Measurements from ENCODE around the gene SULT2B1.

SULT2B1 gene

DNA sequence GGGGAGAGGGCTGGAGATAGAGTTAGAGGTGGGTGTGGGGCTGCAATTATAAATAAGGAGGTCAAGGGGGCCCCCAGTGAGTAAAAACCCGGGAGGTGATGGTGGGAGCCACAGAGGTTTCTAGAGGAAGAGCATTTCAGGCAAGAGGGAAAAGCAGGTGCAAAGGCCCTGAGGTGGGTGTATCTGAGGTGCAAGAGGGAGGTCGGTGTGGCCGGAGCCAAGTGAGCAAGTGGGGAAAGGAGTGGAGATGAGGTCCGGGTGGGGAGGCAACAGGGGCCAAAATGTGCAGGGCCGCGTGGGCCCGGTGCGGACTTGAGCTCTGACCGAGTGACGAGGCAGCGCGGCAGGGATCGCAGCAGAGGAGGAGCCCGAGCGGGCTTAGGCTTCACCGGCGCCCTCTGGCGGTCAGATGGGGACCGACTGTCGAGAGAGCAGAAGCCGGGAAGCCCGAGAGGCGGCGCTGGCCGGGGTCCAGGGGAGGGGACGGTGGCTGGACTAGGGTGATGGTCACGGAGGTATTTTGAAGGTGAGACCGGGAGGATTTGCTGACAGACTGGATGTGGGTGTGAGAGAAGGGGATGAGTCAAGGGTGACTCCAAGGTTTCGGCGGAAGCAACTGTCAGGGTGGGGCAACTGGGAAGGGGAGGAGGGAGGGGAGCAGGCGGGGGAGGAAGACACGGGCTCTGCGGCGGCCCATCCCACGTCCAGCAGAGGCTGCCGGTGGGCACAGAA, 36.9 kb downstream of the SULT2B1 start:
- peak overlapping the region; percentile 60 for H3K4me3 ChIP-seq (ENCODE audit: low read depth, low read length)
- no peaks in the 10 kb centered on the region for H3K9me3 ChIP-seq (ENCODE audit: control insufficient read depth, insufficient read depth, low read length)
- H3K27me3 ChIP-seq (ENCODE audit: control insufficient read depth, insufficient read depth, low read length), result no peaks in the 10 kb centered on the region
- no peak overlapping the region for H3K27ac ChIP-seq (ENCODE audit: low read depth, low read length)
- H3K36me3 ChIP-seq (ENCODE audit: control insufficient read depth, insufficient read depth, low read length), result no peaks in the 10 kb centered on the region
- no peak overlapping the region for H3K9ac ChIP-seq (ENCODE audit: low read depth, low read length)
- H3K4me1 ChIP-seq (ENCODE audit: control insufficient read depth, insufficient read depth, low read length), result no peaks in the 10 kb centered on the region; the same call in 1 of the 2 replicates

DNA sequence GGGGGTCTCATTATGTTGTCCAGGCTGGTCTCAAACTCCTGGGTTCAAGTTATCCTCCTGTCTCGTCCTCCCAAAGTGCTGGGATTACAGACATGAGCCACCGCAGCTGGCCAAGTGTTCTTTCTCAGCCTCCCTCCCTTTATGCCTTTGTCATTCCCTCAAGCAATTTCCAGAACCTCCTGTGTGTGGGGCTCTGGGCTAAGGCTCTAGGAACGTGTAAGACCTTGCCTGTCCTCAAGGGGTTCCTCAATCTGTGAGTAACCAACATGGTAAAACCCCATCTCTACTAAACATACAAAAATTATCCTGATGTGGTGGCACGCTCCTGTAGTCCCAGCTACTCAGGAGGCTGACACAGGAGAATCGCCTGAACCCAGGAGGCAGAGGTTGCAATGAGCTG, 39.0 kb downstream of the SULT2B1 start:
- Histone ChIP-seq H3K27me3 (ENCODE audit: control insufficient read depth, insufficient read depth, low read length) (no peaks in the 10 kb centered on the region), H3K4me1 (ENCODE audit: control insufficient read depth, insufficient read depth, low read length) (no peaks in the 10 kb centered on the region), H3K36me3 (ENCODE audit: control insufficient read depth, insufficient read depth, low read length) (no peaks in the 10 kb centered on the region), H3K27ac (ENCODE audit: low read depth, low read length) (no peak overlapping the region), H3K4me3 (ENCODE audit: low read depth, low read length) (no peak overlapping the region), H3K9ac (ENCODE audit: low read depth, low read length) (no peak overlapping the region), H3K9me3 (ENCODE audit: control insufficient read depth, insufficient read depth, low read length) (no peaks in the 10 kb centered on the region)

DNA sequence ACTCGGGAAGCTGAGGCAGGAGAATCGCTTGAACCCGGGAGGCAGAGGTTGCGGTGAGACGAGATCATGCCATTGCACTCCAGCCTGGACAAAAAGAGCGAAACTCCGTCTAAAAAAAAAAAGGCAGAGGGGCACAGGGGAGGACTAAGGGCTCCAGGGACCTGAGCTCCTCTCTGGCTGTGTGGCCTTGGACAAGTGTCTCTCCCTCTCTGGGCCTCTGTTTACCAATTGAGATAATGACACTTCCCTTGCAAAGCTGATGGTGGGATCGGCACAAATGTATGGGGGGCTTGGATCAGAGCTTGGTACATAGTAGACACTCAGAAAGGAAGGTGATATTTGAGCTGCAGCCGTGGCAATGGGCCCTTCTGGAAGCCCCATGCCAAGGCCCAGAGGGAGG, 43.2 kb downstream of the SULT2B1 start:
- H3K27me3 ChIP-seq (ENCODE audit: control insufficient read depth, insufficient read depth, low read length), result no peaks in the 10 kb centered on the region
- H3K4me3 ChIP-seq (ENCODE audit: low read depth, low read length), result no peak overlapping the region
- no peaks in the 10 kb centered on the region for H3K4me1 ChIP-seq (ENCODE audit: control insufficient read depth, insufficient read depth, low read length)
- no peaks in the 10 kb centered on the region for H3K9me3 ChIP-seq (ENCODE audit: control insufficient read depth, insufficient read depth, low read length)
- H3K36me3 ChIP-seq (ENCODE audit: control insufficient read depth, insufficient read depth, low read length), result no peaks in the 10 kb centered on the region
- no peak overlapping the region for H3K9ac ChIP-seq (ENCODE audit: low read depth, low read length)
- no peak overlapping the region for H3K27ac ChIP-seq (ENCODE audit: low read depth, low read length)

DNA sequence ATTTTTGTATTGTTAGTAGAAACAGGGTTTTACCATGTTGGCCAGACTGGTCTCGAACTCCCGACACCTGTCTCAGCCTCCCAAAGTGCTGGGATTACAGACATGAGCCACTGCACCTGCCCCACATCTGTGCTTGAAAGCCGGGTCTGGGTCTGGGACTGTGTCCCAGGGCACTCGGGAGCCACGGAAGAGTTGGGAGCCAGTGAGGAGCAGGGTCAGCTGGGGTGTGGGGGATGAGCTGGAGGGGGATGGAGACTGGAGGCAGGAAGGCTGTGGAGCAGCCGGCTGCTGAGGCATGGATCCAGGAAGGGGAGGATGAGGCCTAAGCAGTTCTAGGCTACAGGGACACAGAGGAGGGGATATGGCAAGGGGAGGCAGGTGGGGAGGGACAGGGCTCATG, 43.9 kb downstream of the SULT2B1 start:
- Histone ChIP-seq H3K4me3 (ENCODE audit: low read depth, low read length) (no peak overlapping the region), H3K9ac (ENCODE audit: low read depth, low read length) (no peak overlapping the region), H3K27ac (ENCODE audit: low read depth, low read length) (no peak overlapping the region), H3K27me3 (ENCODE audit: control insufficient read depth, insufficient read depth, low read length) (no peaks in the 10 kb centered on the region), H3K4me1 (ENCODE audit: control insufficient read depth, insufficient read depth, low read length) (no peaks in the 10 kb centered on the region), H3K9me3 (ENCODE audit: control insufficient read depth, insufficient read depth, low read length) (no peaks in the 10 kb centered on the region), H3K36me3 (ENCODE audit: control insufficient read depth, insufficient read depth, low read length) (no peaks in the 10 kb centered on the region)

DNA sequence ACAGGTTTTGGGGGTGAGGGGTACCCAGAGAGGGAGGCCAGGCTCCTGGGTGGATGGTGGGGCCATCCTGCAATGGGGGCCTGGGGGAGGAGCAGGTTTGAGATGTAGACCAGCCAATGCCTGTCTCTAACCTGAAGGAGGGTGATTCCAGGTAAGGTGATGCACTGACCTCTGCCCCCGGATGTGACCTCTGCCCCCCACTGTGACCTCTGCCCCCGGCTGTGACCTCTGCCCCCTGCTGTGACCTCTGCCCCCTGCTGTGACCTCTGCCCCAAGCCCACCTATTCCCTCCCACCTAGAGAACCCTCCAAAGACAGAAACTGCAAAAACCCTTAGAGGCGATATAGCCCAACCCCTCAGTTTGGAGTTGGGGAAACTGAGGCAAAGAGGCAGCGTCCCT, 44.3 kb downstream of the SULT2B1 start:
- H3K4me1 ChIP-seq (ENCODE audit: control insufficient read depth, insufficient read depth, low read length), result no peaks in the 10 kb centered on the region
- H3K4me3 ChIP-seq (ENCODE audit: low read depth, low read length), result no peak overlapping the region
- H3K9ac ChIP-seq (ENCODE audit: low read depth, low read length), result no peak overlapping the region
- no peaks in the 10 kb centered on the region for H3K9me3 ChIP-seq (ENCODE audit: control insufficient read depth, insufficient read depth, low read length)
- no peaks in the 10 kb centered on the region for H3K27me3 ChIP-seq (ENCODE audit: control insufficient read depth, insufficient read depth, low read length)
- H3K36me3 ChIP-seq (ENCODE audit: control insufficient read depth, insufficient read depth, low read length), result no peaks in the 10 kb centered on the region
- H3K27ac ChIP-seq (ENCODE audit: low read depth, low read length), result no peak overlapping the region

DNA sequence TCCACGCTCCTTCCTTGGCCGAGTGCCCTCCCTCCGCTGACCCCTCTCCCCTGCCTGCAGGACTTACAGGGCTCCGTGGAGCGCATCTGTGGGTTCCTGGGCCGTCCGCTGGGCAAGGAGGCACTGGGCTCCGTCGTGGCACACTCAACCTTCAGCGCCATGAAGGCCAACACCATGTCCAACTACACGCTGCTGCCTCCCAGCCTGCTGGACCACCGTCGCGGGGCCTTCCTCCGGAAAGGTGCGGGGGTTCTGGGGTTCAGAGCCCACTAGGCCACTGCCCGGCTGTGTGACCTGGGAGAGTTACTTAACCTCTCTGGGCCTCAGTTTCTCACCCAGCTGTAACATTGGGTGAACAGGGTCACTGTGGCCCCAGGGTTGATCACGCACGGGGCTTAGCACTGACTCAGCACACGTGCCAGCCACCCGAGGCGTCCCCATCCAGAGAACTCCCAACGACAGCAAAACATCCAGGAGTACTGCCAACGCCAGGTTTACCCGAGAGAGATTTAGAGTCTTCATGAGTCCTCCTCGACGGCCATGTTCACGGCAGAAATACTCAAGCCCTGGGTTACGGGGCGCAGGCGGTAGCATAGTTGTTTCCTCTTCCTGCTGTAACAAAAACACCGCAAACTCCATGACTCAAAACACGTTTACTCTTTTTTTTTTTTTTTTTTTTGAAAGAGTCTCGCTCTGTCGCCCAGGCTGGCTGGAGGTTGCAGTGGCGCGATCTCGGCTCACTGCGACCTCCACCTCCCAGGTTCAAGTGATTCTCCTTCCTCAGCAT, 44.9 kb downstream of the SULT2B1 start:
- H3K36me3 ChIP-seq (ENCODE audit: control insufficient read depth, insufficient read depth, low read length), result no peaks in the 10 kb centered on the region
- H3K27me3 ChIP-seq (ENCODE audit: control insufficient read depth, insufficient read depth, low read length), result no peaks in the 10 kb centered on the region
- no peak overlapping the region for H3K27ac ChIP-seq (ENCODE audit: low read depth, low read length)
- H3K4me1 ChIP-seq (ENCODE audit: control insufficient read depth, insufficient read depth, low read length), result no peaks in the 10 kb centered on the region
- no peak overlapping the region for H3K4me3 ChIP-seq (ENCODE audit: low read depth, low read length)
- H3K9me3 ChIP-seq (ENCODE audit: control insufficient read depth, insufficient read depth, low read length), result no peaks in the 10 kb centered on the region
- H3K9ac ChIP-seq (ENCODE audit: low read depth, low read length), result no peak overlapping the region

DNA sequence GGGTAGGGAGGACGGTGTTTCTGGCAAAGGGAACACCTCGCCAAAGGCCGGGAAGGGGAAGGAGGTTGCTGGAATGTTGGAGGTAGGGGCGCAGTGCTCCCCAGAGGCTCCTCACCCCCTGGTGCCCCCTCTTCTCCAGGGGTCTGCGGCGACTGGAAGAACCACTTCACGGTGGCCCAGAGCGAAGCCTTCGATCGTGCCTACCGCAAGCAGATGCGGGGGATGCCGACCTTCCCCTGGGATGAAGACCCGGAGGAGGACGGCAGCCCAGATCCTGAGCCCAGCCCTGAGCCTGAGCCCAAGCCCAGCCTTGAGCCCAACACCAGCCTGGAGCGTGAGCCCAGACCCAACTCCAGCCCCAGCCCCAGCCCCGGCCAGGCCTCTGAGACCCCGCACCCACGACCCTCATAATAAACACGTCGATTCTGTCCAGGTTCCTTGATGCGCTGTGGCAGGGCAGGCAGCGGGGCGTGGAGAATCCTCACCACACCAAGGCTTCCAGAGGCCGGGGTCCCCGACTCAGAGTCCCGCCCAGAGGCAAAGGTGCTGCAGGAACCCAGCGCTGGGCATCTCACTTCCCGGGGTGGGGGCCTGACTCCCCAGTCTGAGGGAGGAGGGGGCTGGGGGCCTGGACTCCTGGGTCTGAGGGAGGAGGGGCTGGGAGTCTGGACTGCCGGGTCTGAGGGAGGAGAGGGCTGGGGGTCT, 47.2 kb downstream of the SULT2B1 start:
- H3K9ac ChIP-seq (ENCODE audit: low read depth, low read length), result no peak overlapping the region
- no peak overlapping the region for H3K27ac ChIP-seq (ENCODE audit: low read depth, low read length)
- no peak overlapping the region for H3K4me3 ChIP-seq (ENCODE audit: low read depth, low read length)
- no peaks in the 10 kb centered on the region for H3K4me1 ChIP-seq (ENCODE audit: control insufficient read depth, insufficient read depth, low read length)
- H3K36me3 ChIP-seq (ENCODE audit: control insufficient read depth, insufficient read depth, low read length), result no peaks in the 10 kb centered on the region
- no peaks in the 10 kb centered on the region for H3K27me3 ChIP-seq (ENCODE audit: control insufficient read depth, insufficient read depth, low read length)
- H3K9me3 ChIP-seq (ENCODE audit: control insufficient read depth, insufficient read depth, low read length), result no peaks in the 10 kb centered on the region

DNA sequence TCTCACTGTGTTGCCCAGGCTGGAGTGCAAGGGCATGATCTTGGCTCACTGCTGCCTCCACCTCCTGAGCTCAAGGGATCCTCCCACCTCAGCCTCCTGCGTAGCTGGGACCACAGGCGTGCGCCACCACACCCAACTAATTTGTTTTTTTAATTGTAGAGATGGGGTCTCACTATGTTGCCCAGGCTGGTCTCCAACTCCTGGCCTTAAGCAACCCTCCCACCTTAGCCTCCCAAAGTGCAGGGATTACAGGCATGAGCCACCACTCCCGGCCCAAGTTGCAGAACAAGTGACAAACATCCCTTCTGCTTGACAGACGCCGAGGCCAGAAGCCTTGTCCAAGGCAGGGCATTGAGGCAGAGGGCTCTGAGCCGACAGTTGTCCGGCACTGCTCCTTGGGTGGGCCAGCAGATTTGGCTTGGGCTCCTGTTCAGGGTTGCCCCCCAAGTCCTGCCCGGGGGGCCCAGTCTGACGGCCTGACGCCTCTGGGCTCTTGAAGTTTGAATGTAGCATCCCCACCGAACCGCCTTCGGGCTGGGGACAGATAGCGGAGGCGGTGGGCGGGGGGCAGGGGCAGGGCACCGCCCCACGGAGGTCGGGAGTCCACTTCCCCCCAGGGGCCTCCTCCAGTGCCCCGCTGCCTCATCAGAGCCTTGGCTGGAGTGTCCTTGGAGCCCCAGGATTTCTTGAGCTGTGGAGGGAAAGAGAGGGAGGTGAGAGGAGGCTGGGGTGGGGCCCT, 48.9 kb downstream of the SULT2B1 start:
- Histone ChIP-seq H3K36me3 (ENCODE audit: control insufficient read depth, insufficient read depth, low read length) (no peaks in the 10 kb centered on the region), H3K27me3 (ENCODE audit: control insufficient read depth, insufficient read depth, low read length) (no peaks in the 10 kb centered on the region), H3K4me1 (ENCODE audit: control insufficient read depth, insufficient read depth, low read length) (no peaks in the 10 kb centered on the region), H3K4me3 (ENCODE audit: low read depth, low read length) (no peak overlapping the region), H3K27ac (ENCODE audit: low read depth, low read length) (no peak overlapping the region), H3K9ac (ENCODE audit: low read depth, low read length) (no peak overlapping the region), H3K9me3 (ENCODE audit: control insufficient read depth, insufficient read depth, low read length) (no peaks in the 10 kb centered on the region)

DNA sequence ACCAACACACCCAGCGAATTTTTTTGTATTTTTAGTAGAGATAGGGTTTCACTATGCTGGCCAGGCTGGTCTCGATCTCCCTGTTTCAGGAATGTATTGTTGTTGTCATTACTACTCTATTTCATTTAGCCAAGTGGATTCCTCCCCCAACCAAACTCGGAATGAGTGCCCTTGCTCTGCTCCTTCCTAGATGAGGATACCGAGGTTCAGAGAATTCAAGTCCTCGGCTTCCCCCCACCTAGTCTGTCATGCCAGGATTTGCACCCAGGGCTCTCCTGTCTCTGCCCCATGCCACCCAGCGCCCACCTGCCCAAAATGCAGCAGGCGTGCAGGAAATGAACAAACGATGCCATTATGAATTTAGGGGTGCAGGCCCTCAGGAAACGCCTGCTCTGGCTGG, 51.0 kb downstream of the SULT2B1 start:
- Histone ChIP-seq H3K27ac (ENCODE audit: low read depth, low read length) (no peak overlapping the region), H3K27me3 (ENCODE audit: control insufficient read depth, insufficient read depth, low read length) (no peaks in the 10 kb centered on the region), H3K9me3 (ENCODE audit: control insufficient read depth, insufficient read depth, low read length) (no peaks in the 10 kb centered on the region), H3K4me3 (ENCODE audit: low read depth, low read length) (no peak overlapping the region), H3K9ac (ENCODE audit: low read depth, low read length) (no peak overlapping the region), H3K36me3 (ENCODE audit: control insufficient read depth, insufficient read depth, low read length) (0 out of 2 replicates have a peak, but pooled peaks cover 2% of the 10 kb centered on the region), H3K4me1 (ENCODE audit: control insufficient read depth, insufficient read depth, low read length) (no peaks in the 10 kb centered on the region)

DNA sequence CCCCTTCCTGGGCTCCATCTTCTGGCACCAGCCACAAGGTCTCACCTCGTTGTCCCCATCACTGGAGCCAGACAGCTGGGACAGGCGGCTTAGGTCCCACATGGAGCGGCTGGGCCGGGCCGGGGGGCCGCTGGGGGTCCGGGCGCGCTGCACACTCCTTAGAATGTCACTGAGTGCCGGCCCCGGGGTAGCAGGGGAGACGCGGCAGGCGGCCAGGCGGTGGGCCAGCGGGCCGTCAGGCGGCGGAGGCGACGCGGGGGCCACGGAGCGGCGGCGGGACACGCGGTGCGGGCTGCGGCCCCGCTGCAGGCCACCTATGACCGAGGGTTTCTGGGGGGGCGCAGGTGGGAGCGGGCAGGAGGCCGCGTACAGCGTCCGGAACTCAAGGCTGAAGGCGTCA, 51.5 kb downstream of the SULT2B1 start:
- H3K27me3 ChIP-seq (ENCODE audit: control insufficient read depth, insufficient read depth, low read length), result no peaks in the 10 kb centered on the region
- 0 out of 2 replicates have a peak, but pooled peaks cover 2% of the 10 kb centered on the region for H3K36me3 ChIP-seq (ENCODE audit: control insufficient read depth, insufficient read depth, low read length)

More for the DNA sequence above, 51.5 kb downstream of the SULT2B1 start:
- Histone ChIP-seq H3K4me3 (ENCODE audit: low read depth, low read length) (no peak overlapping the region), H3K4me1 (ENCODE audit: control insufficient read depth, insufficient read depth, low read length) (no peaks in the 10 kb centered on the region), H3K9me3 (ENCODE audit: control insufficient read depth, insufficient read depth, low read length) (no peaks in the 10 kb centered on the region), H3K27ac (ENCODE audit: low read depth, low read length) (no peak overlapping the region), H3K9ac (ENCODE audit: low read depth, low read length) (no peak overlapping the region)

All from HUES48 (cell line).